GM19240 (cell line): ENCODE data around the gene ABLIM2.

Experiments
- DNase-seq: peaks from one replicate; pipeline ENCODE4 v3.0.0; 2011; ENCODE audit warnings: low spot score; ENCODE audit not compliant: insufficient read length

ABLIM2 gene

GRCh38 chr4:8176547-8177399 is 18.2 kb upstream of the ABLIM2 start:
- peak; percentile 72 for DNase-seq

DNA sequence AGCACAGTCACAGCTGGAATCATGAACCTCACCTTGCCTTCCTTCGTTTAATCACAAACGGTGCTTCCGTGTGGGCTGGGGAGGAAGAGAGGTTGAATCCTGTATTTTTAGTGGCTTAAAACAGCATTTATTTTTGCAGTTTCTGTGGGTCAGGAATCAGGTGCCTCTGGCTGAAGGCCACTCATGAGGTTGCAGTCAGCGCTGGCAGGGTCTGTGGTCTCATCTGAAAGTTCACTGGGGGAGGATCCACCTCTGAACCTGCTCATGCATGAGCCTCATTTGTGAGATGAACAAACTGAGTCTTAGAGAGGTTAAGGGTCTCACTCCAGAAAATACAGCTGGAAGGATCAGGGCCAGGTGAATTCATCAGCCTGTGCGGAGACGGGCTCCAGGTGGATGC is 17.1 kb upstream of the ABLIM2 start:
- no peak for DNase-seq

- no peak for DNase-seq
Measured at GRCh38 chr4:8174970-8175369, 16.4 kb upstream of the ABLIM2 start.

DNA sequence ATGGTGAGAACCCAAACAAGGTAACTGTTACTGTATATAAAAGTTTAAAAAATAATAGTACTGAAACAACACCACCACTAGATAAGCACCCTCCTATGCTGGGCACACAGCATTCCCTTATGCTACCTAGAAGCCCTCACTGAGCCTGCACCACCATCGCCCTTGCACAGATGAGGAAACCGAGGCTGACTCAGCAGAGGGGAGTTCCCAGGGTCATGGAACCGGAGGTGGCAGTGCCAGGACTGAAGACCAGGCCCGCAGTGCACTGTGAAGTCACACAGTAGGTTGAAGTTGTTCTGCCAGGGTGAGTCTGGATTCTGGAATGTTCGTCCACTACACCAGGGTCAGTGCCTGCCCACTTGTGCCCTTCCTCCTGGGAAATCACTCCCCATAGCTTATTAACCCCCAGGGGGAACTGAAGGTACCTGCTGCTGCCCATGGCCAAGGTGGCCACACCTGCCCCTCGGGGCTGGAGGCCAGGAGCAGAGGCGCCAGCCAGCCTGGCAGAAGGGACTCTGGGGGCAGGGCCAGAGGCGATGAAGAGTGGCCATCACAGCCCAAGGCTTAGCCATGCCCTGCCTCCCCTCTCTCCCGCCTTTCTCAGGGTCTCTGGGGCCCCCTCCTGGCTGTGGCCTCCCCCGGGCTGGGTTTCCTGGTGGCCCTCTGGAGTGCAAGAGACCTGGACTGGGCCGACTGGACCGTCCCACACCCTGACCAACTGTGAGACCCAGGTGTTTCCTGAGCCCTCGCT is 15.1 kb upstream of the ABLIM2 start:
- no peak for DNase-seq

- DNase-seq, result no peak
Measured at GRCh38 chr4:8171984-8172924, 13.6 kb upstream of the ABLIM2 start.

GRCh38 chr4:8171266-8171665 is 12.7 kb upstream of the ABLIM2 start:
- DNase-seq, result no peak

DNA sequence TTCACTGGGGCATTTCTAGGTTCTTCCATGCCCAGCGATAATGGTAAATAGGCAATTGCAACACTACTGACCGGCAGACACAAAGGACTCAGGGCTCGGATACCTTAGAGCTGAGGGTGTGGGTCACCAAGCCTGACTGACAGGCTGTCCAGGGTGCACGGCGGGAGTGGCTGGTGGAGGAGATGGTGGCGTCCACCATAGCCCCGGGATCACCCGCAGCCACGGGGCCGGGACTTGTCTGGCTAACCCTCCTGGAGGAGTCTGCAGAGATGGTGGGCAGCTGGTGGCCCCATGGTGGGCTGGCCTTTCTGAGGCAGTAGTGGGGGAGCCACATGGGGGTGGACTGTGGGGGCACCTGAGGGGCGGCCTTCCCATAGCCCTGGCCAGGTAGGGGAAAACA is 11.7 kb upstream of the ABLIM2 start:
- no peak for DNase-seq

GRCh38 chr4:8169763-8170162 is 11.2 kb upstream of the ABLIM2 start:
- DNase-seq, result no peak

DNA sequence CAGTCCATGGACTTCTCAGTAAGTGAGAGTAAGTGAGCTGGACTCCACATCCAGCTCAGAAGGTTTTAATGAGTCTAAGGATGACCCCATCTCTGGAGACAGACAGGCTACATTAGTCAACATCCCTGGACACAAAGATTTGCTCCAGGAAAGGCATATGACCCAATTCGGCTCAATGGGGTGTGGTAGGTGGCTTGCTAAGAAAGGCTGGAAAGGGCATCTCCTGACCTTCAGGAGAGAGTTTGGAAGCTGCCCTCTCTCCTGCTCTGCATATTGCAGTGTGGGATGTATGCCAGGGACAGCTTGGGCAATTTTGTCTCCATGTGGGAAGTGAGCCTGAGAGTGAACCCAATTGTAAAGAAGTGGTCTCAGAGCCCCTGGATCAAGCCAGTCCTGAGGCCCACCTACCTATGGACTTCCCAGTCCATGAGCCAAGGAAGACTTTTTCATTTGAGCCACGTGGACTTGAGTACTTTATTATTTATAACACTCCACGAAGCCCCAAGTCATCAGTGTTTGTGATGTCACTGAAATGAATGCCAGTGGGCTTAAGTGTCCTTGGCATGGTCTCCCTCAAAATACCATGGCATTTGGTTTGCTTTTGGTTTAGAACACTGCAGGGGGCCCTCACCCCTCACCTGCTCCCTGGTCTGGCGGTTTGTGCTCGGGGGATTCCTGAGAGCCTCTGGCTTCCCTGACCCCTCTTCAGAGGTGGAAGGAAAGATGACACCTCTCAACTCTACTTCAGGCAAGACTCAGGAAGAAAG is 10.4 kb upstream of the ABLIM2 start:
- no peak for DNase-seq

- DNase-seq, result no peak
Measured at GRCh38 chr4:8168232-8168631, 9.6 kb upstream of the ABLIM2 start.

- DNase-seq, result no peak
Measured at GRCh38 chr4:8167815-8168214, 9.2 kb upstream of the ABLIM2 start.

DNA sequence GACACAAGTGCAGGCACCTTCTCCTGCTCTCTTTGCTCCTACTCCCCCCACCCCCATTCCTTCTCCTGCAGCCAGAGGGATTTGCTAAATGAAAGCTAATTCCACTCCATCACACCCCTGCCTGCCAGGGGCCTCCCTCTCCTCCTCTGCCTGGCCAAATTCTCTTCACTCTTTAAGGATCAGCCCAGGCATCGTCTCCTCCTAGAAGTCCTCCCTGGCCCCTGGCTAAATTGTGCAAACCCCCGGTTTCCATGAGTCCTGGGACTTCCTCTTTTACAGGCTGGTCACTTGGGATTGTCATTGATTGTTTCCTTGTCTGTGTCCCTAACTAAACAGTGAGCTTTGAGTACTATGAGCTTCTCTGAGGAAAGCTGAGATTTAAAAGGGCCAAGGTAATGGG is 8.7 kb upstream of the ABLIM2 start:
- no peak for DNase-seq

- DNase-seq, result no peak
Measured at GRCh38 chr4:8165374-8165896, 6.8 kb upstream of the ABLIM2 start.

GRCh38 chr4:8164687-8165086 is 6.1 kb upstream of the ABLIM2 start:
- no peak for DNase-seq

GRCh38 chr4:8164194-8164565 is 5.6 kb upstream of the ABLIM2 start:
- DNase-seq, result no peak

- no peak for DNase-seq
Measured at GRCh38 chr4:8163436-8164193, 5.0 kb upstream of the ABLIM2 start.

- DNase-seq, result no peak
Measured at GRCh38 chr4:8163026-8163425, 4.4 kb upstream of the ABLIM2 start.

DNA sequence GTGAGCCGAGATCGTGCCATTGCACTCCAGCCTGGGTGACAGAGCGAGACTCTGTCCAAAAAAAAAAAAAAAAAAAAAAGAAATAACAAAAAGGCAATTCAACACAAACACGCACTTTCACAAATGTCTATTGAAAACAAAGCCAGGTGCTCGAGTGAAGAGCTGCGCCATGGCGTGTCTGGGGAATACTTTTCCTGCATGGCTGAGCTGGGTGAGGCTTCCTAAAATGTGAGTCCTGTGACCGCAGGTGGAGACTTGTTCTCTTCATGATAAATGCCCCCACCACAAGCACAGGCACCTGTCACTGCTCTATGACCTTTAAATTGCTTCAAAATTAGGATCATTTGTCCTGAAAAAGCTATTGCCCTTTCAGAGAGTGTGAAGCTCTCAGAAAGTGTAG is 4.0 kb upstream of the ABLIM2 start:
- no peak for DNase-seq

- DNase-seq, result no peak
Measured at GRCh38 chr4:8160572-8160971, 2.0 kb upstream of the ABLIM2 start.

DNA sequence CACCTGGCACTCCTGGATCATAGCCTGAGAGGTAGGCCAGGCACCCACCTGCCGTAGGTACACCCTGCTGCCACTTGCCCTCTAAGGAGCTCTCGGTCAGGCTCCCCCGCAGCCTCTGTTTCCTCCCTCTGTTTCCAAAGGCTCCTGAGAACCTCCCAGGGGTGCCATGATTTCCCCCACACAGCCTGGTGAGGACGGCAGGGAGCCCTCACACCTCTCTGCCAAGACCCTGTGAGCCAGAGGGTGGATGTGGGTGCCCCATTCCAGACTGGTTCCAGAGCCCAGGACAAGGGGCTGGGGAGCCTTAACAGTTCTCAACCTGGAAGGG is 1.6 kb upstream of the ABLIM2 start:
- DNase-seq, result no peak
